Measurements from ENCODE around the gene SLC29A1. TPM values are rescaled to one million over a fixed set of nuclear protein-coding genes. Genes with fewer than 3 reads are reported as not detected.

SLC29A1 gene
- total RNA-seq, result 10 to 100 TPM; 39.7 to 83.3 (median 55.8) TPM

- TF ChIP-seq CTCF (IDR thresholded peaks at IDR 0.05) (peak in 3 of 6 experiments; percentile 6 to 13 (median 6)), POLR2A (IDR thresholded peaks at IDR 0.05) (peak in 1 of 2 donors; percentile 57)
- peak; percentile 83 to 85 for DNase-seq
- Histone ChIP-seq H3K36me3 (no peaks in the 10 kb centered on the region), H3K27me3 (no peaks in the 10 kb centered on the region), H3K4me3 (replicated peaks in 1 of 3) (peak within 1 kb of the TSS; percentile 2 to 45 (median 36)), H3K4me1 (peaks cover 45 to 70% of the 10 kb centered on the region in 2 donors), H3K27ac (peak within 1 kb of the TSS; percentile 93 to 95 (median 95)), H3K9me3 (no peaks in the 10 kb centered on the region)
- intact Hi-C loops (cut with DNase I), result no loop called here
- 2 to 3% methylated on average over 6 to 24 of the region's 73 CpGs for WGBS, 2 donors
These were observed at the start of gene SLC29A1 for GRCh38 chr6:44223319-44224028. TSS of gene SLC29A1 (plus strand) at chr6:44223595. CDS start at chr6:44227314, 3,719 bp downstream.

GRCh38 chr6:44176130-44176761 lies 47.1 kb upstream of the SLC29A1 start:
- H3K36me3 ChIP-seq, result no peaks in the 10 kb centered on the region
- no peaks in the 10 kb centered on the region for H3K9me3 ChIP-seq
- intact Hi-C loops (cut with DNase I), result no loop called here
- no peak for DNase-seq
- no peak for TF ChIP-seq CTCF (IDR thresholded peaks at IDR 0.05)
- H3K4me1 ChIP-seq, result peaks cover 2 to 13% of the 10 kb centered on the region in 2 donors
- peak overlapping the region in 1 of 3 donors; percentile 24 for H3K27ac ChIP-seq
- H3K27me3 ChIP-seq, result no peaks in the 10 kb centered on the region
- WGBS, 2 donors, result 91 to 92% methylated on average over 15 of the region's 15 CpGs
- no peak overlapping the region for H3K4me3 ChIP-seq (replicated peaks in 1 of 3)

- Histone ChIP-seq H3K36me3 (no peaks in the 10 kb centered on the region), H3K4me3 (replicated peaks in 1 of 3) (no peak overlapping the region), H3K9me3 (no peaks in the 10 kb centered on the region), H3K27me3 (no peaks in the 10 kb centered on the region), H3K27ac (peak overlapping the region in 1 of 3 donors; percentile 24), H3K4me1 (peaks cover 2 to 13% of the 10 kb centered on the region in 2 donors)
- 80 to 84% methylated on average over 17 to 23 of the region's 24 CpGs for WGBS, 2 donors
- intact Hi-C loops (cut with DNase I), result no loop called here
- no peak for DNase-seq
- TF ChIP-seq POLR2A (IDR thresholded peaks at IDR 0.05), result no peak
- TF ChIP-seq CTCF (IDR thresholded peaks at IDR 0.05), result no peak
These were observed 46.5 kb upstream of the SLC29A1 start for GRCh38 chr6:44176762-44177509.

GRCh38 chr6:44177691-44178423 lies 45.5 kb upstream of the SLC29A1 start:
- intact Hi-C loops (cut with DNase I), result no loop called here
- peak; percentile 21 to 25 for DNase-seq
- no peak for TF ChIP-seq POLR2A (IDR thresholded peaks at IDR 0.05)
- no peak for TF ChIP-seq CTCF (IDR thresholded peaks at IDR 0.05)
- H3K27ac ChIP-seq, result peak overlapping the region in 1 of 3 donors; percentile 30
- H3K27me3 ChIP-seq, result no peaks in the 10 kb centered on the region
- H3K4me3 ChIP-seq (replicated peaks in 1 of 3), result no peak overlapping the region
- H3K36me3 ChIP-seq, result no peaks in the 10 kb centered on the region
- 87 to 88% methylated on average over 9 to 13 of the region's 13 CpGs for WGBS, 2 donors
- H3K4me1 ChIP-seq, result peaks cover 2 to 4% of the 10 kb centered on the region in 2 donors
- H3K9me3 ChIP-seq, result no peaks in the 10 kb centered on the region
